HG03354 (cell line): ENCODE data around the gene FBRSL1.

ENCODE experiments used
- ATAC-seq: cut with Tn5 transposase; IDR thresholded peaks from one replicate; pipeline ENCODE4 v1.9.1; 2021; ENCODE audit warnings: mild to moderate bottlenecking; ENCODE audit not compliant: unreplicated experiment, poor library complexity, severe bottlenecking

FBRSL1 gene

DNA sequence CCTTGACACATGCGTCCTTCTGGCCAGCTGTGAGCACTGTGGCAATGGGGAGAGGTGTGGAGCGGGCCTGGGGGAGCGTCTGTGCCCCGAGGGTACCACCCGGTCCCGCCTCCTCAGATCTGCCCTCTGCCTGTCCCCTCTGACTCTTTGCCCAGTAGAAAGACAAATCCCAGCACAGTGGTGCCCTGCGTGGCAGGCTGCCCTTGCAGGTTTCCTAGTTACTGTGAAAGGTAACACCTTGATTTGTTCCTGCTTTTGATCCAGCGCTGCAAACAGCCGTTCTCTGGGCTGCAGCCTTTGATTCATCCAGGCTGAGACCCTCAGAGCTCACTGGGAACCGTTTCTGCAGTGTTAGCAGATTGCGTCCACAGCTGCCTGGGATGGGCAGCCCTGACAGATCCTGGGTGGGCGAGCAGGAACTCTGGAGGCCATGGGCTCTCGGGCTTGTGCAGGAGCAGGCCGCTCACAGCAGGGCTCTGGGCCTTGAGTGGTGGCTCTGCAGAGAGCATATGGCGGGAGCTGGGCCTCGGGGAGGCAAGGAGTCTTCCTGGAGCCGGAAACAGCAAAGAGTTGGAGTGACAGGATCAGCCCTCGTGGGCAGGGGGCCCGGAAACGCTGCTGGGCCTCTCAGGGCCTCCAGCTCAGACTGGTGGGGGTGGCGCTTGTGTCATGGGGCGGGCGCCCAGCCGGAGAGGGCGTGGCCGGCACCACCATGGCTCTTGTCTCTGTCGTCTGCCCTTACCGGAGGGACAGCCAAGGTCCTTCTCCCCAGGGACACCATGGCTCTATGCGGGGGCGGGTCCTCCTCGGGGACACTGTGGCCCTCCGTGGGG, 16.6 kb downstream of the FBRSL1 start:
- peak; percentile 87 for ATAC-seq

DNA sequence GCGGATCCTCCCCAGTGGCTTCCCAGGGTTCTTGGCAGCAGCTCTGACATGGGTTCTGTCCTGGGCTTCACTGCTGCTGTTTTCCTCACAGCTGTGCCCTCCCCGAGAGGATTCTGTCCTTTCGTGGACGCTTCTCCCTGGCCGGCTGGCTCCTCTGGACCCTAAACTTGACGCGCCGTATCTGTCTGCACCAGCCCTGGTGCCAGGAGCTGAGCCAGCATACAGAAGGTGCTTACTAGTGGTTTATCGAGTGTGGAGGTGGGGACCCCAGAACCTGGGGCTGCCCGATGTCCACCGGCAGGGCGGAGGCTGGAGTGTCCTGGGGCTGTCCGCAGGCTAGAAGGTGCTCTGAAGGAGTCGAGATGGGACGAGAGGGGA, 17.2 kb downstream of the FBRSL1 start:
- no peak for ATAC-seq

DNA sequence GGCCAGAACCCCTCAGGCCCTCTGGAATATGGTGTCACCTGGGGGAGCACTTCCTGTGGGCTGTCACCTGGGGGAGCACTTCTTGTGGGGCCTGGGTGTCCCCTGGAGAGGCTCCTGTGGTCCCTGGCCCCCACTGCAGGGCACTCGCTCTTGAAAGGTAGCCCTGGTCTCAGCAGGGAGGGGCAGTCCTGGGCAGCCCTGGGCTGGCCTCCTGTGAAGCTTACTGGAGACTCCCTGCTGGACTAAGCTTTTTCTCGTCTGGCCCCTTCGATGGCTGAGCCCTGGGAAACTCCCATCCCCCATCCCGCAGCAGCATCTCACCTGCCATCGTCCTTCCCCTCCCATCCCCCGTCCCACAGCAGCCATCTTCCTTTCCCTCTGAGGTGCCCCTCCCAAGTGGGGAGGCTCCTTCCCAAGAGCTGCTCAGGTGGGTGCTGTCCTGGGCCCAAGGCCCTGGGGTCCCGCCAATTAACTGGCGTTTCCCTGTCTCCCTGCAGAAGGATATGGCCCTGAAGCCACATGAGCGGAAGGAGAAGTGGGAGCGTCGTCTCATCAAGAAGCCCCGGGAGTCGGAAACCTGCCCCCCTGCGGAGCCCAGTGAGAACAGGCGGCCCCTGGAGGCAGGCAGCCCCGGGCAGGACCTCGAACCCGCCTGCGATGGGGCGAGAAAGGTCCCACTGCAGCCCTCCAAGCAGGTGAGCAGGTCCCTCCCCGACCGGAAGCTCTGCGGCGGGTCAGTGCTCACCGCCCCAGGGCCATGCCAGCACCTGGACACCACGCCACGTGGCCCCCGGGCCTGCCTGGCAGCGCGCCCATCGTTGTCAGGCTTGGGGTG, 17.9 kb downstream of the FBRSL1 start:
- no peak for ATAC-seq

DNA sequence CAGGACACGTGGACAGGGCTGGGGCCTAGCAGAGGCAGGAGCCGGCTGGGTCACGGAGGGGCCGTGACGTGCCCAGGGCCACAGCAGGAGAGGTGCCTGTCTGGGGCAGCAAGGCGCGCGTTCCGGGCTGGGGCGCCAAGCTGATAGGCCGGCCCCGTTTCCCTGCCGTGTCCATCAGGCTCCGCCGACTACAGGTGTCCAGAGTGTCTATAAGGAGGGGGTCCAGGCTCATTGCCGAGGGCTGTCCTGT, 18.5 kb downstream of the FBRSL1 start:
- ATAC-seq: no peak

DNA sequence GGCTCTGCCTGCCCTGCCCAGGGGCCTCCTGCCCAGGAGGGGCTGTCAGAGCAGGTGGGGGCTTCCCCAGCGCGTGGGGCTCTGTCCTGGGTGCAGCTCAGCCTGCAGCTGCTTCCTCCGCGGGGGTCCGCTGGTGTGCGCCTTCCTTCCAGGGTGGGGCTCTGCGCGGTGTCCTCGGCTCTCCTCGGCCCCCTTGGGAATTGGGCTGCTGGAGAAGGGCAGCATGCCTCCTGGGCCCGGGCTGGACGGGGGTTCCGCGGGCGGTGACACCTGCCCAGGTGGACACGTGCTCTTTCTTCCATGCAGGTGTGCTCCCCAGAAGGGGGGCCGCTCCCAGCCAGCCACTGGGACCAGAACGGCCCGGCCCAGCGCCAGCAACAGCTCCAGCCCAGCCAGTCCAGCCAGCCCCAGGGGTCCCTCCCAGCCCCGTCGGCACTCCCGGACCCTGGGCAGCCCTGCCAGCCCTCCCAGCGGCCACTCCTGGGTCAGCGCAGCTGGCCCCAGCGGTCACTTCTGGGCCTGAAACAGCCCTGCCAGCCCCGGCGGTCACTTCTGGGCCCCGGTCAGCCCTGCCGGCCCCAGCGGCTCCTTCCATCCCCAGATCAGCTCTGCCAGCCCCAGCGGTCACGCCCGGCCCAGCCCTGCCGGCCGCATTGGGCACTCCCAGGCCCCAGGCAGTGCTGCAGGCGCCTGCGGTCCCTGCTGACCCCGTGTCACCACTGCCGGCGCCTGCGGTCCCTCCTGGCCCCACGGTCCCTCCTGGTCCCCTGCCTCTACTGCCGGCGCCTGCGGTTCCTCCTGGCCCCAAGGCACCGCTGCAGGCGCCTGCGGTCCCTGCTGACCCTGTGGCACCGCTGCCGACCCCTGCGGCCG, 19.1 kb downstream of the FBRSL1 start:
- no peak for ATAC-seq

DNA sequence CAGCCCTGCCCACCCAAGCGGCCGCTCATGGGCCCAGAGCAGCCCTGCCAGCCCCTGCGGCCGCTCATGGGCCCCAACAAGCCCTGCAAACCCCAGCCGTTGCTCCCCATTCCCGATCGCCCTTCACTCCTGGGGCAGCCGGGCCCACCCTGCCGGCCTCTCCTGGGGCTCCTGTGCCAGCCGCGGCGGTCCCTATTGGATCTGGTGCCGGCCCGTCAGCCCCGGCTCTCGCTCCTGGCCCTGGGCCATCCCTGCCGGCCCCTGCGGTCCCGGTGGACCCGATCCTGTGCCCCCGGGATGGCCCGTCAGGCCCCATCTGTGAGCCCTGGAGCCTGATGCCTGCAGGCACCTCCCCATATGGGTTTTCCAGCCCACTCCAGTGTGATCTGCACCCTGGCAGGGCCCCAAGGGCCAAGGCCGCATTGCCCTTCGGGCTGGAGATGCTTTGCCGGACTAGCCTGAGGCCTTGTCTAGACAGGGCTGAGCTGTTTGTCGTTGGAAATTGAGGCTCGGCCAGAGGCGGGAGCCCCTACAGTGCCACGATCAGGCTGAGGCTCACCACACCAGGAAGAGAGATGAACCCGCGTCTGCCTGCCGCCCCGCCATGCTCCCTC, 20.3 kb downstream of the FBRSL1 start:
- no peak for ATAC-seq

DNA sequence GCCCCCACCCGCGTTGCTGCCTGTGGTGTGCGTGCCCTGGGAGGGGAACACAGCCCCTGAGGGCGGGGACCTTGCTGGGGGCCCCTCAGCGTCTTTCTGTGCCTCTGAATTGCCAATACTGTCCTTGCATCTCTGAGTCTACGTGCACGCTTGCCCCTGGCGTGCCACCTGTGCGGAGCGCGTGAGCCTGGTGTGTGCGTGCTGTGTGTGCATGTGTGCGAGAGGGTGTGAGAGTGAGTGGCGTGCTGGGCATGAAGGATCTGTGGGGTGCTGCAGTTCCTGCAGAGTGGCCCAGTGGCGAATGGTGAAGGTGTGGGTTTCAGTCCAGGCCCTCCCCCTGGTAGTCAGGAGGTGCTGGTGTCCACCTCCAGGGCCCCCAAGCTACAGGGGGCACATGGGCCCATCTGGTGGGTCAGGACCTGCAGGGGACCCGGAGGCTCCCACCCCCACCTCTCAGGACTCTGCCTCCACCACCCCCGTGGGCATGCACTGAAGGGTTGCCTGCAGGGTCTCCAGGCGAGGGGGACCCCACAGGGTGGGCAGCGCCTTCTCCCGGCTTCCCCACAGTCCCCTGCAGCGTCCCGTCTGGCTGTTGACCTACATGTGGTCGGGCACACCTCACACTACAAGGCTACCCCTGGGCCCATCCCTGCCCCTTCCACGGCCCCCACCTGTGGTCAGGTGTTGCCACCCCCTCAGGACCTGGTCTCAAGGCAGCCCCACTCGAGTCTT, 21.0 kb downstream of the FBRSL1 start:
- ATAC-seq: no peak

DNA sequence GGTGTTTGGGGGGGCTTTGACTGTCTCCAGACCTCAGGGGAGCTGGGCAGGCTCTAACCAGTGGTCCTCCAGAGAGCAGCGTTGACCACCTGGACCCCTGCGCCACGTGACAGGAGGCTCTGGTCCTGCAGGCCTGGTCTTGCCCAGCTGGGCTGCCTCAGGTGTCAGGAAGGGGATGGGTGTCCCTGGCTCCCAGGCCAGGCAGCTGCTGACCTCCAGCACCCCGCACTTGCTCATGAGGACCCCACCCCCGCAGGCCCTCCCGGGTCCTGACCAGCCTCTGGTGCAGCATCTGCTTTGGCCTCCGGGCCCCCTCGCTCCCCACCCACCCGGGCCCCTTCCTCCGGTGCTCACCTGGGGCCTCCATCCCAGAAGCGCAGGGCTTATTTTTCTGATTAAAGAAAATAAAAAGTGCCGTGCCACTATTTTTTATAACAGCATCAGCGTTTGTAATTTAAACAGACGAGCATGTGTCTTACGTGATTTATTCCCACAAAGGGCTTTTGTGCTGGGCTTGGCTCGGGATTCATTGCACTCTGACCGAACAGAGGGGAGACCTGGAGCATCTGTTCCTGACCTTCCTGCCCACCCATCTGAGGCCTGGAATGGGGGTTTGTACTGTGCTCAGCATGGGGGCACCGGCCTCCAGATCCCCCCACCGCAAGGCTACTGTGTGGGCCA, 21.7 kb downstream of the FBRSL1 start:
- ATAC-seq: no peak

DNA sequence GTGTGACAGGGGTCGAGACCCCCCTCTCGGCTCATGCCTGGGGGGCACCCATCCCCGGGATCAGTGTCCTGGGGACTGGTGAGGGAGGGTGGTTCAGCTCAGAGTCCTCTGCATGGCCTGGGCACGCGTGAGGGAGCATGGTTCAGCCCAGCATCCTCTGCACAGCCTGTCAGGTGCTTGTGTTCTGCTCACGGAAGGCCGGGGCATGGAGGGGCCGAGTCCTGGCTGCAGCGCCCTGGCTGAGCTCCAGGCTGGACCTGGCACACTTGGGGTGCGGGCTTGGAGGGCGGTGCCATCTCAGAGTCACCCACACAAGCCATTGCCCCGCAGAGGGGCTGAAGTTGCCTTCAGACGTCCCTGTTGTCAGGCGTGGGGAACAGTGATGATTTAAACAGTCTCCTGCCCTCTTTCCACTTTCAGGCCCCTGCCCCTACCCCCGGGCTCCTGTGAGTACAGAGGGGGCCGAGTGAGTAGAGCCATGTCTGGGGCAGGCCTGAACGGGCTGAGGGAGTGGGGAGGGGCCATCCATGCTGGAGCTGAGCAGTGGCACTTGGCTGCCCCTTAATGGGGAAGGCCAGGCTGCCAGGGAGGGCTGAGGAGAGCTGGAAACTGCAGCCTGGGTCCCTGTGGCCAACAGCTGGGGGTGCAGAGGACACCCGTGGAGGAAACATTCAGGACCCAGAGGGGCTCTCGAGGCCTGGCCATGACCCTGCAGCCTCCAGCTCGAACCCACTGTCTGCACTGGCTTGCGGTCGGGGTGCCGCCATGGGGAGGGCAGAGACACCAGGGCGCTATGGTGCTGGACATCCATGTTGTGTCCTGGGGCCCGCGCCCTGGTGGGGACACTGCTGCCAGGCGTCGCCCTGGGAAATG, 22.5 kb downstream of the FBRSL1 start:
- ATAC-seq: no peak

DNA sequence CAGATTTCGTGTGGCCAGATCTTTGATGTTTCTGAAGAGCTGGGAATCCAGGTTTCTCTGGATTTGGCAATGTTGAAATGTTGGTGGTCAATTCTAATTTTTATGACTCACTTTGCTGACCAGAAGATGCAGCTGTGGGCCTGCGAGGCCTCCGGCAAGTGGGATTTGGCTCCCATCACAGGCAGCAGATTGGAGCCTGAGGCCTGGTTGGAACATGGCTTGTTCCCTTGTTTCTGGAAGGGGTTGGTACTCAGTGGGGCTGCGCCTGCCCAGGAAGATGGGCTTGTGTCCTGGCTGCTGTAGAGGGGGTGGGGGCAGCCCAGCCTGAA, 23.1 kb downstream of the FBRSL1 start:
- no peak for ATAC-seq

DNA sequence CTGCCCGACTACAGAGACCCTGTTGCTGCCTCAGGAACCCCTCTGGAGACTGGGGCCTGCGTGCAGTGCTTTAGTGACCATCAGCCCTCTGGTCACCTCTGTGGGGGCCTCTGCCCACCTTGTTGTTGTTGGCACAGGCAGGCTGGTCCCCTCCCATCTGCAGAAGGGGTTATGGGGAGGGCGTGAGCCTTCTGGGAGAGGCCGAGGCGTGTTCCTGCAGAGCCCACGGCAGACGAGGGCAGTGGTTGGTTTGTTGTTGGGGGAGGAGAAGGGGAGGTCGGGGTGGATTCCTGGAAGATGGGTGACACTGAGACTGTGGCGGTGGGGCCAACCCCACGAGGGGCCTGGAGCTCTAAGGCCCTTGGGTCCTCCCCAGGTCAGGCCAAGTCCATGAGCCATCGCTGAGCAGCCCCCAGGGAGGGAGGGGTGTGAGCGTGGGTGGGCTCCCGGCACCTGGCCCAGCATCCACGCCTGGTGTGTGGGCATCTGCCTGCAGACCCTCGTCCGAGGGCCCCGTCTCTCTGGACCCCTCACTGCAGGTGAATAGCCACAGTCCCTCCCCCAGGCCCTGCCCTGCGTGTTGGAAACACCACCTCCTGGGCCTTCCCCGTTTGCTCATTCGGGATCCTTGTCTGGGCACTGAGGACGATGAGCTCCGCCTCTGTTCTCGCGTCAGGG, 23.6 kb downstream of the FBRSL1 start:
- no peak for ATAC-seq

DNA sequence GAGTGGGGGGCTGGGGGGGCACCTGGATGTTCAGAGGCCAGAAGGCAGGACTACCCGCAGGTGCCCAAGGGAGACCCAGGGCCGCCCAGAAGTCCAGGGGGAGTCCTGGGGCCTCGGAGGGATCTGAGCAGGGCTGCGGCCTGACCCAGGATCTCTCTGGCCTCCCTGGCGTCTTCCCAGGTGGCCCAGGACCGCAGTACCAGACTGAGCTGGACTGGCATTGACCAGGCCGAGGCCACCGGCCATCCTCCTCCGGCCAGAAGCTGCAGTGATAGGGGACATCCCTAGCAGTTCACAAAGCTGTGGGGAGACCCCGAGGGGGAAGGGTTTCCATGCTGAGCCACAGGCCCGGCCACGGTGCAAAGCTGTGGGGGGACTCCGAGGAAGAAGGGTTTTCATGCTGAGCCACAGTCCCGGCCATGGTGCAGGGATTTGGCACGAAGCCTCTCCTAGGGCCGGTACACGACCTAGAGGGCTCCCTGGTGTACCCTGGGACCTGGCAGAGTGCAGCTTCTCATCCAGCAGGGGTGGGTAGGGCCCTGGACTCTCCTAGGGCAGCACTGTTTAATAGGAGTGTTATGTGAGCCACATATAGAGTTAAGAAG, 24.4 kb downstream of the FBRSL1 start:
- ATAC-seq: no peak

DNA sequence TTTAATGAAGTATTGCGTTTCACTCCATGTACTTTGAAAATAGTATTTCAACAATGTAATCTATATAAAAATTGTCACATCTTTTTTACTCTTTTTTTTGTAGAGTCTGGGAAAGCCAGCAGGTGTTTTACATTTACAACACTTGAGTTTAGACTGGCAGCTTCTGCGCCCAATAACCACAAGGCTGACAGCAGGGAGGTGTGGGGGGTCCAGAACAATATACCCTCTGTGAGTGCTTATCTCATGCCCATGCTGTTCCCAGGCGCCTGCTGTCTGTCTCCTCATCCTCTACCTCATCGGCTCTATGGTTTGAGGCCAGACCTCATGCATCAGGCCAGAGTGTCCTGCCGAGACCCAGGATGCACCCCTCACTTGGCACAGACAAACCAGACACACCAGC, 24.9 kb downstream of the FBRSL1 start:
- ATAC-seq: no peak

DNA sequence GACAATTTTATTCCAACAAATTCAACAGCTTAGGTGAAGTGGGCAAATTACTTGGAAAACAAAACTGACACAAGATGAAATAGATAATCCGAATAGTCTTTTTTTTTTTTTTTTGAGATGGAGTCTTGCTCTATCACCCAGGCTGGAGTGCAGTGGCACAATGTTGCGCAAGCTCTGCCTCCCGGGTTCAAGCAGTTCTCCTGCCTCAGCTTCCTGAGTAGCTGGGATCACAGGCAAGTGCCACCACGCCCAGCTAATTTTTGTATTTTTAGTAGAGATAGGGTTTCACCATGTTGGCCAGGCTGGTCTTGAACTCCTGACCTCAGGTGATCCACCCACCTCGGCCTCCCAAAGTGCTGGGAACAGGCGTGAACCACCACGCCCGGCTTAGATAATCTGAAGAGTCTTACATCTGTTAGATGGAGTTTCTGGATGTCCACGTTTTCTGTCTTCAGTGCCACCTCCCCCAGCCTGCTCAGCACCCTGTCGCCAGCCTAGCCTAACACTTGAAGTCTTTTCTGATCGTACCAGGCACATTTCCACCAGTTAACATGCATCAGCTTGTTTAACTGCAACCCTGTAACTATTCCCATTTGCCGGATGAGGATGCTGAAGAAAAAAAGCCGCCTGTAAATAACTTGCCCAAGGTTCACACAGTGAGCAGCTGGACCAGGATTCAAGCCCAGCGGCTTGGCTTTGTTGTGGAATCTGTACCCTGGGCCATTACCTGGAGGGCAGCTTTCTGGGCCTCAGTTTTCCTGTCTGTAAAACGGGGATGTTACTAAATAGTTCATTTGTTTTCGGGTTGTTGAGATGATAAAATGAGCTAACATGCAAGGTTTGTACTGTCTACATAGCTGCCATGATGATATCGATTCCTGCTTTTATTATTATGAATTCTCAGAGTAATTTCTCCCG, 26.4 kb downstream of the FBRSL1 start:
- no peak for ATAC-seq

DNA sequence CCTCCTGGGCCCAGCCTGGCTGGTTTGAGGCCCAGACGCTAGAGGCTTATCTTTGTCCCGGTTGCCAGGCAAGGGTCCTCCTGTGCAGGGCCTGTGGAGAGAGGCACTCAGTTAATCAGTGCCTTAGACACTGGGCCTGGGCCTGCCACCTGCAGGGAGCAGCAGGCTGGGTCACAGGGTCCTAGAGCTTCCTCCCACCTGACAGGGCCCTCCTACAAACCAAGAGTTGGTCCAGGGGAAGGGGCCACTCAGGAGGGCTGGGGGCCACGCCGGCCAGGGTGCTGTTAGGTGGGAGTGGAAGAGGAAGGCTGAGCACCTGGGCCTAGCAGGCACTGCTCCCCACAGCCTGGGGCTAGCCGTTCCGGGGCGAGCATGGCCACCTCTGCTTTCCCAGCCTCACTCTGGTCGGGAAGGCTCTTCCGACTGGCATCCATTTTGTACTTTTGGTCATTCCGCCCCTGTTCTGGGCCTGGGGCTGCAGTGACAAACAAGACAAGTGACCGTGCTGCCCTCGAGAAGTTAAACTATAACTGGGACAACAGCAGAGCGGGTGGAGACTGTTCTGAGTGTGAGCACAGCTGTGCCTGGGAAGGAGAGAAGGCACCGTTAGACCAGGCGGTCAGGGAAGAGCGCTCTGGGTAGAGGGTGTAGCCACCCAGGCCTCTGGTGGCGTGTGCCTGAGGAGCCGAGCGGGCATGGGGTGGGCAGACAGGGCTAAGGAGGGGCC, 27.2 kb downstream of the FBRSL1 start:
- no peak for ATAC-seq

DNA sequence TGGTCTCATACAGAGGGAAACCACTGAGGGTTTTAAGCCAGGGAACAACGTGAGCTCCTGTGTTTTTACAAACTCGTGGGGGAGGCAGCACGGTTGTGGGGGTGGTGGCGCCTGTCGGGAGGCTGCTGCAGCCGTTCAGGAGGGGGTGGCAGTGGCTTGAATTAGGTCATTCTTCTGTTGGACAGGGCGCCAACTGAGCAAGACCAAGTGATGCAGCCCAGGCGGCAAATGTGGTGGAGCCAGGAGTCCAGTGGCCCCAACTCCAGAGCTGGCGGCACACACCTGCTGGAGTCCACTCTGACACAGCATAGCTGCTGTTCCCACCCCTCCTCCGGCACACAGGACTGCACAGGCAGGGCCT, 27.8 kb downstream of the FBRSL1 start:
- ATAC-seq: no peak
